Hepatic stellate cell (primary cell): ENCODE data around the gene ANAPC2.

ENCODE experiments used
- DNase-seq: peaks from one replicate; pipeline ENCODE4 v3.0.0; 2011; ENCODE audit warnings: low spot score

Gene ANAPC2

GRCh38 chr9:137227054-137227852, 38.9 kb upstream of the ANAPC2 start, which contains the start of gene RNF224:
TSS of gene RNF224 (plus strand) at chr9:137227502. CDS start at chr9:137228336, 834 bp downstream.
- DNase-seq = peak; percentile 86

- DNase-seq = no peak
Measured at GRCh38 chr9:137226338-137227053, 38.1 kb upstream of the ANAPC2 start.

GRCh38 chr9:137225699-137226331, 37.5 kb upstream of the ANAPC2 start:
- DNase-seq = no peak

- DNase-seq = no peak
Measured at GRCh38 chr9:137224830-137225694, 36.7 kb upstream of the ANAPC2 start, which contains the start of gene CYSRT1. TSS of gene CYSRT1 (plus strand) at chr9:137225174. CDS start at chr9:137225622, 448 bp downstream.

GRCh38 chr9:137223078-137223970, 35.0 kb upstream of the ANAPC2 start:
- DNase-seq = peak; percentile 99

- DNase-seq = no peak
Measured at GRCh38 chr9:137222190-137223077, 34.1 kb upstream of the ANAPC2 start, which contains the start of gene RNF208. TSS of gene RNF208 (minus strand) at chr9:137222240. CDS start at chr9:137221212, 1,028 bp downstream.

GRCh38 chr9:137221506-137222111, 33.2 kb upstream of the ANAPC2 start:
- no peak for DNase-seq

GRCh38 chr9:137221095-137221505, 32.7 kb upstream of the ANAPC2 start:
- no peak for DNase-seq

- DNase-seq = no peak
Measured at GRCh38 chr9:137220317-137221094, 32.1 kb upstream of the ANAPC2 start.

GRCh38 chr9:137219757-137220316, 31.5 kb upstream of the ANAPC2 start:
- no peak for DNase-seq

- peak; percentile 61 for DNase-seq
Measured at GRCh38 chr9:137218754-137219271, 30.5 kb upstream of the ANAPC2 start.

- DNase-seq = no peak
Measured at GRCh38 chr9:137218212-137218753, 29.9 kb upstream of the ANAPC2 start.

GRCh38 chr9:137217276-137218211, 29.2 kb upstream of the ANAPC2 start:
- DNase-seq = peak; percentile 83

- DNase-seq = no peak
Measured at GRCh38 chr9:137216188-137216965, 28.0 kb upstream of the ANAPC2 start.
